Measurements from ENCODE around the gene UPK1A.
"Not testable (repeated sequence)": the region's sequence is repeated elsewhere in the genome, so short reads cannot be mapped to it uniquely, and the experiment has no call there.

UPK1A gene

DNA sequence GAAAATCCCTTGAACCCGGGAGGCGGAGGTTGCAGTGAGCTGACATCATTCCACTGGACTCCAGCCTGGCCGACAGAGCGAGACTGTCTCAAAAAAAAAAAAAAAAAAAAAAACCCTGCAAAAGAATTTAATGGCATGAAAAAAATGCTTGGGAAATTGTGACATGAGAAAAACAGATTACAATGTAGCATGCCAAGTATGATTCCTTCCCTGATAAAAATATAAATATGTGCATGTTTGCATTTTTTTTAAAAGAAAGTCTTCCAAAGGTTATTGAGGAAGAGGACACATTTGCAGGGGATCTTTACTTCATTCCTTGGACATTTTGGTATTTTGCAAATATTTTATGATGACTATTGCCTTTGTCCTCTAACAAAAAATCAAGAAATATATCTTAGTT is 23.5 kb downstream of the UPK1A start:
- Histone ChIP-seq H3K36me3 (ENCODE audit: low read depth) (no peaks in the 10 kb centered on the region), H3K27me3 (ENCODE audit: insufficient read depth, poor library complexity, severe bottlenecking) (no peaks in the 10 kb centered on the region), H3K27ac (ENCODE audit: poor library complexity, severe bottlenecking) (no peak overlapping the region), H3K4me1 (ENCODE audit: insufficient read depth, poor library complexity, severe bottlenecking) (no peaks in the 10 kb centered on the region), H3K9me3 (ENCODE audit: severe bottlenecking) (no peaks in the 10 kb centered on the region), H3K4me3 (ENCODE audit: severe bottlenecking) (no peak overlapping the region)
- TF ChIP-seq, protein P1, sequence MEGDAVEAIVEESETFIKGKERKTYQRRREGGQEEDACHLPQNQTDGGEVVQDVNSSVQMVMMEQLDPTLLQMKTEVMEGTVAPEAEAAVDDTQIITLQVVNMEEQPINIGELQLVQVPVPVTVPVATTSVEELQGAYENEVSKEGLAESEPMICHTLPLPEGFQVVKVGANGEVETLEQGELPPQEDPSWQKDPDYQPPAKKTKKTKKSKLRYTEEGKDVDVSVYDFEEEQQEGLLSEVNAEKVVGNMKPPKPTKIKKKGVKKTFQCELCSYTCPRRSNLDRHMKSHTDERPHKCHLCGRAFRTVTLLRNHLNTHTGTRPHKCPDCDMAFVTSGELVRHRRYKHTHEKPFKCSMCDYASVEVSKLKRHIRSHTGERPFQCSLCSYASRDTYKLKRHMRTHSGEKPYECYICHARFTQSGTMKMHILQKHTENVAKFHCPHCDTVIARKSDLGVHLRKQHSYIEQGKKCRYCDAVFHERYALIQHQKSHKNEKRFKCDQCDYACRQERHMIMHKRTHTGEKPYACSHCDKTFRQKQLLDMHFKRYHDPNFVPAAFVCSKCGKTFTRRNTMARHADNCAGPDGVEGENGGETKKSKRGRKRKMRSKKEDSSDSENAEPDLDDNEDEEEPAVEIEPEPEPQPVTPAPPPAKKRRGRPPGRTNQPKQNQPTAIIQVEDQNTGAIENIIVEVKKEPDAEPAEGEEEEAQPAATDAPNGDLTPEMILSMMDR (IDR thresholded peaks at IDR 0.05; ENCODE audit: poor library complexity, severe bottlenecking): no peak
- no peak for ATAC-seq (ENCODE audit: low read depth)
- no peak for DNase-seq (ENCODE audit: low spot score)

DNA sequence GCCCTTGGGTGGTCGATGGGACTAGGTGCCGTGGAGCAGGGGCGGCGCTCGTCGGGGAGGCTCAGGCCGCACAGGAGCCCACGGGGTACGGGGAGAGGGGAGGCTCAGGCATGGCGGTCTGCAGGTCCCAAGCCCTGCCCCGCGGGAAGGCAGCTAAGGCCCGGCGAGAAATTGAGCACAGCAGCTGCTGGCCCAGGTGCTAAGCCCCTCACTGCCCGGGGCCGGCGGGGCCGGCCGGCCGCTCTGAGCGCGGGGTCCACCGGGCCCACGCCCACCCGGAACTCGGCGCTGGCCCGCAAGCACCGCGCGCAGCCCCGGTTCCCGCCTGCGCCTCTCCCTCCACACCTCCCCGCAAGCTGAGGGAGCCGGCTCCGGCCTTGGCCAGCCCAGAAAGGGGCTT is 24.8 kb downstream of the UPK1A start:
- H3K27ac ChIP-seq (ENCODE audit: poor library complexity, severe bottlenecking); H3K4me1 ChIP-seq (ENCODE audit: insufficient read depth, poor library complexity, severe bottlenecking); H3K9me3 ChIP-seq (ENCODE audit: severe bottlenecking); H3K4me3 ChIP-seq (ENCODE audit: severe bottlenecking); ATAC-seq (ENCODE audit: low read depth); H3K27me3 ChIP-seq (ENCODE audit: insufficient read depth, poor library complexity, severe bottlenecking); H3K36me3 ChIP-seq (ENCODE audit: low read depth); DNase-seq (ENCODE audit: low spot score): not testable (repeated sequence)

DNA sequence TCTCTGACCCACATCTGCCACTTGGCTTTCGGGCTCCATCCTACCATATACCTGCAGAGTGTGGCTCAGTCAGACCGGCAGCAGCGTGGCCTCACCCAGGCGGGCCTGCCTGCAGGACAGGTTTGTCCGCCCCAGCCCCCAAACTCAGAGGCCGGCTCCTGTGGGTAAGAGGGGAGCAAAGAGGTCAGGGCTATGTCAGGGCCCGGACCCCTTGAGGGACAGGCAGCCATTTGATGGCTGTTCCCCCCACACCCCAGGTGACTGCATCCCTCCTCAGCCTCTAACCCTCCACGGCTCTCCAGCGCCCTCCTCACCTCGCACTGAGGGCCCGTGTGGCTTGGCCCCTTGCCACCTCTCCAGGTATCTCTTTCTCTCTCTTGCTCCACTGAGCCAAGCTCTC is 25.7 kb downstream of the UPK1A start:
- Histone ChIP-seq H3K27me3 (ENCODE audit: insufficient read depth, poor library complexity, severe bottlenecking) (no peaks in the 10 kb centered on the region), H3K4me1 (ENCODE audit: insufficient read depth, poor library complexity, severe bottlenecking) (no peaks in the 10 kb centered on the region), H3K4me3 (ENCODE audit: severe bottlenecking) (no peak overlapping the region), H3K9me3 (ENCODE audit: severe bottlenecking) (no peaks in the 10 kb centered on the region), H3K36me3 (ENCODE audit: low read depth) (no peaks in the 10 kb centered on the region), H3K27ac (ENCODE audit: poor library complexity, severe bottlenecking) (no peak overlapping the region)
- TF ChIP-seq, protein P1 (IDR thresholded peaks at IDR 0.05; ENCODE audit: poor library complexity, severe bottlenecking): no peak
- ATAC-seq (ENCODE audit: low read depth) (no peak), DNase-seq (ENCODE audit: low spot score) (no peak)

DNA sequence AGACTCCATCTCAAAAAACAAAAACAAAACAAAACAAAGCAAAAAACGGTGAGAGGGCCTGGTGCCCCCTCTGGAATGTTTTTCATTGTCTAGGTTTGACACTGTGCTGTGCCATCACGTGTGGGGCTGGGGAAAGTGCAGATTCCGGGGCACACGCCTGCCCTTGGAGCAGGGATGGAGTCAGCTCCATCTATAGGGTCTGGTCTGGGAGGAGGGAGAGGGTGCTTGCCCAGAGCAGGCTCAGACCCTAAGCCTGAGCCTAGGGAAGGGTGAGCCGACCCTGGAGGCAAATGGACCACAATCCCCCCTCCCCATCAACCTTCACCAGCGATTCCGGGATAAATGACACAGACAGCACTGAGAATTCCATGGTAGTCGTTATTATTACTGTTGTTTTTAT is 27.1 kb downstream of the UPK1A start:
- DNase-seq (ENCODE audit: low spot score): no peak
- TF ChIP-seq, protein P1 (IDR thresholded peaks at IDR 0.05; ENCODE audit: poor library complexity, severe bottlenecking): no peak
- ATAC-seq (ENCODE audit: low read depth): no peak
- Histone ChIP-seq H3K36me3 (ENCODE audit: low read depth) (no peaks in the 10 kb centered on the region), H3K9me3 (ENCODE audit: severe bottlenecking) (no peaks in the 10 kb centered on the region), H3K4me3 (ENCODE audit: severe bottlenecking) (no peak overlapping the region), H3K27me3 (ENCODE audit: insufficient read depth, poor library complexity, severe bottlenecking) (no peaks in the 10 kb centered on the region), H3K27ac (ENCODE audit: poor library complexity, severe bottlenecking) (no peak overlapping the region), H3K4me1 (ENCODE audit: insufficient read depth, poor library complexity, severe bottlenecking) (no peaks in the 10 kb centered on the region)

DNA sequence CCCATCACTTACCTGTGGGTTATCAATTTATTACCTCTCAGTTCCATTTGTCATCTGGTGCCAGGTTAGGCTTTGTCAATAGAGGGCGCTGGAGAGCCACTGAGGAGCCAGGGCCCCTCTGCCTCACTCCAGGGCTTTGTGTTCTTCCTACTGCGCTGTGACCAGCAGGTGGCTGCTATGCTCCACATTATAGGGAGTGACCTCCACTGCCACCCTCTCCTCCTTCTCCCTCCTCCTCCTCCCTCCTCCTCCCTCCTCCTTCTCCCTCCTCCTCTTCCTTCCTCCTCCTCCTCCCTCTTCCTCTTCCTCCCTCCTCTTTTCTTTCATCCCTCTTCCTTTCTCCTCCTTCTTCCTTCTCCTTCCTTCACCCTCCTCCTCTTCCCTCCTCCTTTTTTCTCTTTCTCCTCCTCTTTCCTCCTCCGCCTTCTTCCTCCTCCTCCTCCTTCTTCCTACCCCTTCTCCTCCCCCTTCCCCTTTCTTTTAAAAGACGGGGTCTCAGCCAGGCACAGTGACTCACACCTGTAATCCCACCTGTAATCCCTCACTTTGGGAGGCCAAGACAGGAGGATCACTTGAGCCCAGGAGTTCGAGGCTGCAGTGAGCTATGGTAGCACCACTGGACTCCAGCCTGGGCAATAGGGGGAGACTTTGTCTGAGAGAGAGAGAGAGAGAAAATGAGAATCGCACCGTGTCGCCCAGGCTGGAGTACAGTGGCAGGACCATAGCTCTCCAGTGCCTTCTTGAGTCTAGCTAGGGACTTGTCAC is 27.7 kb downstream of the UPK1A start:
- no peaks in the 10 kb centered on the region for H3K4me1 ChIP-seq (ENCODE audit: insufficient read depth, poor library complexity, severe bottlenecking)
- H3K9me3 ChIP-seq (ENCODE audit: severe bottlenecking): no peaks in the 10 kb centered on the region
- TF ChIP-seq, protein P1 (IDR thresholded peaks at IDR 0.05; ENCODE audit: poor library complexity, severe bottlenecking): peak; percentile 88
- H3K4me3 ChIP-seq (ENCODE audit: severe bottlenecking): no peak overlapping the region
- peak; percentile 71 for DNase-seq (ENCODE audit: low spot score)
- H3K36me3 ChIP-seq (ENCODE audit: low read depth): no peaks in the 10 kb centered on the region
- peak; percentile 99 for ATAC-seq (ENCODE audit: low read depth)
- H3K27ac ChIP-seq (ENCODE audit: poor library complexity, severe bottlenecking): no peak overlapping the region
- H3K27me3 ChIP-seq (ENCODE audit: insufficient read depth, poor library complexity, severe bottlenecking): no peaks in the 10 kb centered on the region
